ENCODE data around the gene APRT. TPM values are rescaled to one million over a fixed set of nuclear protein-coding genes. Genes with fewer than 3 reads are reported as not detected.

The APRT gene
- total and polyA plus RNA-seq, 4 donors: 15.8 to 107 (median 66.4) TPM

- H3K4me3 ChIP-seq (ENCODE audit: low read depth, low read length): peak overlapping the region; percentile 71
- H3K27ac ChIP-seq (ENCODE audit: low read depth, low read length): peak overlapping the region; percentile 75
- peaks cover 62% of the 10 kb centered on the region for H3K36me3 ChIP-seq (ENCODE audit: control insufficient read depth, insufficient read depth, low read length)
- WGBS (ENCODE audit: insufficient coverage): 43% methylated on average over 11 of the region's 12 CpGs
- DNase-seq (ENCODE audit: low read depth in 4 of 6, low spot score in 6 of 6): no peak
- no peaks in the 10 kb centered on the region for H3K9me3 ChIP-seq (ENCODE audit: control insufficient read depth, insufficient read depth, low read length)
- peaks cover 32% of the 10 kb centered on the region for H3K4me1 ChIP-seq (ENCODE audit: control insufficient read depth, insufficient read depth, low read length)
- no peaks in the 10 kb centered on the region for H3K27me3 ChIP-seq (ENCODE audit: control insufficient read depth, insufficient read depth, low read length)
These were observed 1.4 kb downstream of the APRT start for GRCh38 chr16:88810166-88810911.

- no peaks in the 10 kb centered on the region for H3K27me3 ChIP-seq (ENCODE audit: control insufficient read depth, insufficient read depth, low read length)
- no peak overlapping the region for H3K4me3 ChIP-seq (ENCODE audit: low read depth, low read length)
- WGBS (ENCODE audit: insufficient coverage): 60% methylated on average over 9 of the region's 10 CpGs
- H3K27ac ChIP-seq (ENCODE audit: low read depth, low read length): no peak overlapping the region
- H3K36me3 ChIP-seq (ENCODE audit: control insufficient read depth, insufficient read depth, low read length): peaks cover 62% of the 10 kb centered on the region
- H3K4me1 ChIP-seq (ENCODE audit: control insufficient read depth, insufficient read depth, low read length): peaks cover 38% of the 10 kb centered on the region
- H3K9me3 ChIP-seq (ENCODE audit: control insufficient read depth, insufficient read depth, low read length): no peaks in the 10 kb centered on the region
- no peak for DNase-seq (ENCODE audit: low read depth in 4 of 6, low spot score in 6 of 6)
These were observed 2.0 kb downstream of the APRT start for GRCh38 chr16:88809676-88810165.

DNA sequence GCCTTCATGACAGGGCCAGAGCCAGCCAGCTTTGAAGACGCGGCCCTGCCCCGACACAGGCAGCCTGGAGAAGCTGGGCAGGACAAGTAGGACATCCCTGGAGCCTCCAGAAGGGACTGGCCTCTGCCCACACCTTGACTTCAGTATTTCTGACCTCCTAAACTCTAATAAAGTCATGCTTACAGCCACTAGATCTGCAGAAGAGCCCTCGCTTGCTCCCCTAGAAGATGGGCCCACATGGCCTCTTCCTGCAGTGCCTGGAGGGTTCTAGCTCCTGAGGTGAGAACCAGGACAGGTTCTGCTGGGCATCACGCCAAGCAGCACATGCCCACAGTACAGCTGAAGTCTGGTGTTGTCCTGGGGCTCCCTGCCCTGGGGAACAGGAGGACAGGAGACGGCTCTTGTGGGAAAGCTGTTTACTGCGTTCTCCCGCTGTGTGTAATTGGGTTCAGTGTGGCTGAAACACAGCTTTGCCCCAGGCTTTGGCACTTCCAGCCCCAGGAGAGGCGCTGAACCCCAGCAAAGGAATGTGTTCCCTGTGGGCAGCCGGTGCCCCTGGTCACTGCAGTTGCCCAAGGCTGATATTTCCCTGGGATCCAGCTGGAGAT is 2.6 kb downstream of the APRT start:
- Histone ChIP-seq H3K27me3 (ENCODE audit: control insufficient read depth, insufficient read depth, low read length) (no peaks in the 10 kb centered on the region), H3K36me3 (ENCODE audit: control insufficient read depth, insufficient read depth, low read length) (peaks cover 64% of the 10 kb centered on the region), H3K9me3 (ENCODE audit: control insufficient read depth, insufficient read depth, low read length) (no peaks in the 10 kb centered on the region), H3K4me1 (ENCODE audit: control insufficient read depth, insufficient read depth, low read length) (peaks cover 43% of the 10 kb centered on the region), H3K27ac (ENCODE audit: low read depth, low read length) (no peak overlapping the region), H3K4me3 (ENCODE audit: low read depth, low read length) (no peak overlapping the region)
- DNase-seq (ENCODE audit: low read depth in 4 of 6, low spot score in 6 of 6): no peak
- 85% methylated on average over 10 of the region's 10 CpGs for WGBS (ENCODE audit: insufficient coverage)

- peaks cover 45% of the 10 kb centered on the region for H3K4me1 ChIP-seq (ENCODE audit: control insufficient read depth, insufficient read depth, low read length)
- no peak for DNase-seq (ENCODE audit: low read depth in 4 of 6, low spot score in 6 of 6)
These were observed 3.9 kb downstream of the APRT start for GRCh38 chr16:88807626-88808453.

DNA sequence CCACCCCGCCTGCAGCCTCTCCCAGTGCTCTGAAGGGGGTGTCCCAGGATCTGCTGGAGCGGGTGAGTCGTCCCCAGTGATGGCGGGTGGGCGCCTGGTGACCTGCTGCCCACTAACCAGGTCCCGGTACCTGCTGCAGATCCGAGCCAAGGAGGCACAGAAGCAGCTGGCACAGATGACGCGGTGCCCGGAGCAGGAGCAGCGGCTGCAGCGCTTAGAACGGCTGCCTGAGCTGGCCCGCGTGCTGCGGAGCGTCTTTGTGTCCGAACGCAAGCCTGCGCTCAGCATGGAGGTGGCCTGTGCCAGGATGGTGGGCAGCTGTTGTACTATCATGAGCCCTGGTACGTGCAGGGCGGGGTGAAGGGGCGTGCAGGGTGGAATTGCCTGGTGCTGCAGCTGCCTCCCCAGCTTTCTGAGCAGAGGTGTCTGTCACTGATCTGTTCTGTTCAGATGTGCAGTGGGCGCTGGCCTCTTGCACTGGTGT is 4.5 kb downstream of the APRT start:
- Histone ChIP-seq H3K27me3 (ENCODE audit: control insufficient read depth, insufficient read depth, low read length) (no peaks in the 10 kb centered on the region), H3K4me1 (ENCODE audit: control insufficient read depth, insufficient read depth, low read length) (peaks cover 45% of the 10 kb centered on the region), H3K27ac (ENCODE audit: low read depth, low read length) (no peak overlapping the region), H3K9me3 (ENCODE audit: control insufficient read depth, insufficient read depth, low read length) (no peaks in the 10 kb centered on the region), H3K36me3 (ENCODE audit: control insufficient read depth, insufficient read depth, low read length) (peaks cover 61% of the 10 kb centered on the region), H3K4me3 (ENCODE audit: low read depth, low read length) (no peak overlapping the region)
- WGBS (ENCODE audit: insufficient coverage): 85% methylated on average over 24 of the region's 24 CpGs
- DNase-seq (ENCODE audit: low read depth in 4 of 6, low spot score in 6 of 6): no peak

More at GRCh38 chr16:88807626-88808453, 3.9 kb downstream of the APRT start:
- 89% methylated on average over 21 of the region's 26 CpGs for WGBS (ENCODE audit: insufficient coverage)
- Histone ChIP-seq H3K27ac (ENCODE audit: low read depth, low read length) (no peak overlapping the region), H3K4me3 (ENCODE audit: low read depth, low read length) (no peak overlapping the region), H3K36me3 (ENCODE audit: control insufficient read depth, insufficient read depth, low read length) (peaks cover 61% of the 10 kb centered on the region), H3K9me3 (ENCODE audit: control insufficient read depth, insufficient read depth, low read length) (no peaks in the 10 kb centered on the region), H3K27me3 (ENCODE audit: control insufficient read depth, insufficient read depth, low read length) (no peaks in the 10 kb centered on the region)

DNA sequence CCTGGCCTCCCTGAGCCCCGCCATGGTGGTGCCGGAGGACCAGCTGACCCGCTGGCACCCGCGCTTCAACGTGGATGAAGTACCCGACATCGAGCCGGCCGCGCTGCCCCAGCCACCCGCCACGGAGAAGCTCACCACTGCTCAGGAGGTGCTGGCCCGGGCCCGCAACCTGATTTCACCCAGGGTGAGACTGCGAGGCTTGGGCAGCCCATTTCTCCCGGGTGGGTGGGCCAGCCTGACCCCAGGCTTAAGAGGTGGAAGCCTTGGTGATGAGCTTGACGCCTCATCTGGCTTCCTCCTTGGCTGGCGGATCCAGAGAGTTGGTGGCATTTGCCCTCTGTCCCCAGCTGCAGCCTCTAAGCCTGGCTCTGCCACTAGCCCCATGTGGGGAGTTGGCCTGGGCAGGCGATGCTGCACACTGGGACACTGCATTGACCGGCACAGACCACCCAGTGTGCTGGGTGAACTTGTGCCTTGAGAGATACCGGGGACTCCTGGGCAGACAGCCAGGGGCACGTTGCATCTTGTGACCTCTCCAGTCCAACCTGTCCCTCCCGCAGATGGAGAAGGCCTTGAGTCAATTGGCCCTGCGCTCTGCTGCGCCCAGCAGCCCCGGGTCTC is 5.1 kb downstream of the APRT start:
- Histone ChIP-seq H3K36me3 (ENCODE audit: control insufficient read depth, insufficient read depth, low read length) (peaks cover 61% of the 10 kb centered on the region), H3K27me3 (ENCODE audit: control insufficient read depth, insufficient read depth, low read length) (no peaks in the 10 kb centered on the region), H3K4me3 (ENCODE audit: low read depth, low read length) (no peak overlapping the region), H3K4me1 (ENCODE audit: control insufficient read depth, insufficient read depth, low read length) (peaks cover 47% of the 10 kb centered on the region), H3K27ac (ENCODE audit: low read depth, low read length) (no peak overlapping the region), H3K9me3 (ENCODE audit: control insufficient read depth, insufficient read depth, low read length) (no peaks in the 10 kb centered on the region)
- DNase-seq (ENCODE audit: low read depth in 4 of 6, low spot score in 6 of 6): no peak
- 87% methylated on average over 26 of the region's 27 CpGs for WGBS (ENCODE audit: insufficient coverage)

DNA sequence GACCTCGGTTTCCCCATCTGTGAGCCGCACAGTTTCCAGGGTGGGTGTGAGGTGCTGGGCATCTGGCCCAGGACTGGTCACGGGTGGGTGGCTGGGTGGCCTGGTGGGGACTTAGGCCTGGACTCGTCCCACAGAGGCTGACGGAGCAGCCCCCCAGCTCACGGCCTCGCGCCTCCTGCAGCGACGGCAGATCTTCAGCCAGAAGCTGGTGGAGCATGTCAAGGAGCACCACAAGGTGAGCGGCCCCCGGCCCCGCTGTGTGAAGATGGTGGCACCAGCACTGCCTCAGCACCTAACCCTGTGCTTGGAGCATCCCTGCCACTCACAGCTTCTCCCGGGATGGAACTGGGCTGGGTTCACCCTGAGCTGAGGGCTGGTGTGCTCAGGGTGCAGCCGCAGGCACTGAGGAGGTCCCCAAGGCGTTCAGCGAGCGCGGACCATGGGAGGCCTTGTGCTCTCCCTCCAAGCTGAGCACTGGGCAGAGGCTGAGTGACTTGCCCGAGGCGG is 5.8 kb downstream of the APRT start:
- DNase-seq (ENCODE audit: low read depth in 4 of 6, low spot score in 6 of 6): no peak
- Histone ChIP-seq H3K36me3 (ENCODE audit: control insufficient read depth, insufficient read depth, low read length) (peaks cover 61% of the 10 kb centered on the region), H3K4me1 (ENCODE audit: control insufficient read depth, insufficient read depth, low read length) (peaks cover 45% of the 10 kb centered on the region), H3K27me3 (ENCODE audit: control insufficient read depth, insufficient read depth, low read length) (no peaks in the 10 kb centered on the region), H3K27ac (ENCODE audit: low read depth, low read length) (no peak overlapping the region), H3K9me3 (ENCODE audit: control insufficient read depth, insufficient read depth, low read length) (no peaks in the 10 kb centered on the region), H3K4me3 (ENCODE audit: low read depth, low read length) (no peak overlapping the region)
- 96% methylated on average over 19 of the region's 21 CpGs for WGBS (ENCODE audit: insufficient coverage)

DNA sequence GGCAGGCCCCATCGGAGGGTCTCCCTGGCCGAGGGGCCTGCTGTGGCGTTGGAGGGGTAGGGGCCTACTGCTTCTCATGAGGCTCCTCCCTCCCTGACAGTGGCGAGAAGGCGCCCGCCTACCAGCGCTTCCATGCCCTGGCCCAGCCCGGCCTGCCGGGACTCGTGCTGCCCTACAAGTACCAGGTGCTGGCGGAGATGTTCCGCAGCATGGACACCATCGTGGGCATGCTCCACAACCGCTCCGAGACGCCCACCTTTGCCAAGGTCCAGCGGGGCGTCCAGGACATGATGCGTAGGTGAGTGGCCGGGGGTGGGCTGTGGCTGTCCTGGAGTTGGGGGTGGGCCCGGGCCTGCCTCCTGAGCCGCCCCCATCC is 6.4 kb downstream of the APRT start:
- Histone ChIP-seq H3K27ac (ENCODE audit: low read depth, low read length) (no peak overlapping the region), H3K4me1 (ENCODE audit: control insufficient read depth, insufficient read depth, low read length) (peaks cover 39% of the 10 kb centered on the region), H3K36me3 (ENCODE audit: control insufficient read depth, insufficient read depth, low read length) (peaks cover 59% of the 10 kb centered on the region), H3K27me3 (ENCODE audit: control insufficient read depth, insufficient read depth, low read length) (no peaks in the 10 kb centered on the region), H3K9me3 (ENCODE audit: control insufficient read depth, insufficient read depth, low read length) (no peaks in the 10 kb centered on the region), H3K4me3 (ENCODE audit: low read depth, low read length) (peak overlapping the region; percentile 40)
- DNase-seq (ENCODE audit: low read depth in 4 of 6, low spot score in 6 of 6): no peak
- WGBS (ENCODE audit: insufficient coverage): 88% methylated on average over 17 of the region's 22 CpGs
